ENCODE results near the gene ATP8B1. TPM values are rescaled to one million over a fixed set of nuclear protein-coding genes. Genes with fewer than 3 reads are reported as not detected.
A peak's percentile ranks its signal among the peaks of the same experiment; 100 is the strongest.

ATP8B1 gene
- total and polyA plus RNA-seq, 2 donors (not counting 3 experiments of a cell fraction or from before 2014, with no cell fraction given): 49.3 to 100 TPM

- FAIRE-seq (no peak), DNase-seq (ENCODE audit: low read depth, low spot score) (peak; percentile 76)
- Histone ChIP-seq H3K4me2 (ENCODE audit: insufficient read depth, low read length) (no peak overlapping the region), H3K27me3 (ENCODE audit: control insufficient read depth in 2 of 2, insufficient read depth in 2 of 2, low read length in 2 of 2) (no peaks in the 10 kb centered on the region), H3K27ac (ENCODE audit: insufficient read depth, low read depth, low read length) (no peak overlapping the region), H3K36me3 (ENCODE audit: control insufficient read depth in 2 of 2, extremely low read depth in 1 of 2, insufficient read depth in 2 of 2, low read length in 2 of 2) (peaks cover 11 to 22% of the 10 kb centered on the region in 2 experiments), H3K4me3 (replicated peaks in 1 of 3; ENCODE audit: insufficient read depth in 1 of 3, low read depth in 1 of 3, low read length in 3 of 3) (no peak overlapping the region), H4K20me1 (replicated peaks; ENCODE audit: control insufficient read depth, extremely low read depth, insufficient read depth, low read length) (no peaks in the 10 kb centered on the region), H3K9me3 (replicated peaks; ENCODE audit: control insufficient read depth, insufficient read depth, low read length) (no peaks in the 10 kb centered on the region), H3K4me1 (ENCODE audit: control insufficient read depth, extremely low read depth, insufficient read depth, low read length) (peaks cover 40% of the 10 kb centered on the region), H3K9me1 (replicated peaks; ENCODE audit: control insufficient read depth, extremely low read depth, insufficient read depth, low read length) (no peaks in the 10 kb centered on the region), H2AFZ (ENCODE audit: low read depth, low read length) (no peak overlapping the region), H3K9ac (replicated peaks; ENCODE audit: extremely low read depth, insufficient read depth, low read length) (no peak overlapping the region), H3K79me2 (ENCODE audit: control insufficient read depth, insufficient read depth, low read length) (peaks cover 5% of the 10 kb centered on the region)
- POLR2A ChIA-PET: interaction anchor here (0.6 kb wide), 2 partner anchors 114 to 159 kb away, joined by 3 to 4 read pairs; no protein-coding TSS in a partner anchor
- intact Hi-C loops (cut with micrococcal nuclease) (no loop called here), dilution Hi-C loops (cut with MboI; ENCODE audit: extremely low pct_ligation_motif_present, low sequenced_read_pairs) (no loop called here)
- BruUV-seq (replicated peaks): no TSS peak
- CTCF ChIA-PET: interaction anchor here (0.7 to 1.0 kb wide), 2 partner anchors 41 to 137 kb away, joined by 4 read pairs; no protein-coding TSS in a partner anchor
- no peak for TF ChIP-seq CTCF (IDR thresholded peaks at IDR 0.05; ENCODE audit: extremely low read depth in 1 of 2, insufficient read depth in 1 of 2, low read depth in 1 of 2, low read length in 2 of 2)
- no peak for TF ChIP-seq GATA2 (IDR thresholded peaks at IDR 0.05; ENCODE audit: insufficient read depth, insufficient read length, low read depth, low read length)
- TF ChIP-seq, protein P1, sequence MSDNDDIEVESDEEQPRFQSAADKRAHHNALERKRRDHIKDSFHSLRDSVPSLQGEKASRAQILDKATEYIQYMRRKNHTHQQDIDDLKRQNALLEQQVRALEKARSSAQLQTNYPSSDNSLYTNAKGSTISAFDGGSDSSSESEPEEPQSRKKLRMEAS (IDR thresholded peaks at IDR 0.05; ENCODE audit: insufficient read depth, insufficient read length): no peak
- no peak for TF ChIP-seq FOS (IDR thresholded peaks at IDR 0.05; ENCODE audit: borderline replicate concordance, insufficient read depth, low read length)
- TF ChIP-seq EZH2 (IDR thresholded peaks at IDR 0.05; ENCODE audit: borderline replicate concordance, low read depth, low read length, severe bottlenecking): no peak
- TF ChIP-seq POLR2AphosphoS5 (IDR thresholded peaks at IDR 0.05; ENCODE audit: insufficient read depth, low read depth, low read length): no peak
- TF ChIP-seq JUN (IDR thresholded peaks at IDR 0.05; ENCODE audit: borderline replicate concordance, insufficient read depth, insufficient read length, low read depth): no peak
- TF ChIP-seq POLR2A (IDR thresholded peaks at IDR 0.05; ENCODE audit: low read depth, low read length): no peak
- no peak for TF ChIP-seq MYC (IDR thresholded peaks at IDR 0.05; ENCODE audit: low read depth, low read length)
These were observed 133.1 kb downstream of the ATP8B1 start for GRCh38 chr18:57670046-57670445.

All from endothelial cell of umbilical vein (primary cell).